Measurements from ENCODE around the gene ZNF79. TPM values are rescaled to one million over a fixed set of nuclear protein-coding genes. Genes with fewer than 3 reads are reported as not detected.

ZNF79 gene
- total and polyA plus RNA-seq, 2 experiments from 2014 or later = 2.2 to 6.3 TPM

Small RNA genes within 50 kb of the gene (small RNA-seq; reads per million reads assigned to genes)
- not detected for gene RF00019 (ENCODE audit: low replicate concordance)
- gene SNORA65 (ENCODE audit: low replicate concordance) = 117 reads per million, percentile 99 among the genes with 10 or more reads in this experiment

Other genes starting within 250 kb of the ZNF79 start
- 12.6 and 21.9 TPM in 2 replicates for gene GARNL3, start 159.6 kb upstream of the ZNF79 start, total RNA-seq (2014; rRNA removed; shearing (Covaris generic))
- 5.2 and 8.7 TPM in 2 replicates for gene GARNL3, start 159.6 kb upstream of the ZNF79 start, polyA plus RNA-seq (2016; fragmentation: Nextera tagmentation; extraction: Ambion mirVana)
- 28.9 and 34.1 TPM in 2 replicates for gene SLC2A8, start 27.2 kb upstream of the ZNF79 start, total RNA-seq (2014; rRNA removed; shearing (Covaris generic))
- 16.3 and 18.9 TPM in 2 replicates for gene SLC2A8, start 27.2 kb upstream of the ZNF79 start, polyA plus RNA-seq (2016; fragmentation: Nextera tagmentation; extraction: Ambion mirVana)
- 1,947 and 2,596 TPM in 2 replicates for gene RPL12, start 27.0 kb downstream of the ZNF79 start, total RNA-seq (2014; rRNA removed; shearing (Covaris generic))
- gene RPL12, start 27.0 kb downstream of the ZNF79 start, polyA plus RNA-seq (2016; fragmentation: Nextera tagmentation; extraction: Ambion mirVana) = 2,121 and 2,369 TPM in 2 replicates
- 16.9 and 21.9 TPM in 2 replicates for gene LRSAM1, start 27.1 kb downstream of the ZNF79 start, total RNA-seq (2014; rRNA removed; shearing (Covaris generic))
- 12.8 and 16.1 TPM in 2 replicates for gene LRSAM1, start 27.1 kb downstream of the ZNF79 start, polyA plus RNA-seq (2016; fragmentation: Nextera tagmentation; extraction: Ambion mirVana)
- 48.6 and 76.4 TPM in 2 replicates for gene STXBP1, start 187.9 kb downstream of the ZNF79 start, total RNA-seq (2014; rRNA removed; shearing (Covaris generic))
- gene STXBP1, start 187.9 kb downstream of the ZNF79 start, polyA plus RNA-seq (2016; fragmentation: Nextera tagmentation; extraction: Ambion mirVana) = 45.8 and 50.4 TPM in 2 replicates

Measured in GM23338 (cell line).